Esophagus squamous epithelium (tissue), 4 donors: ENCODE measurements around the gene FBXO33.

Experiments used
- CTCF ChIP-seq, 6 experiments: fragments of 450-650 bp in 4 of 6; fragments of 200-600 bp in 2 of 6; sonication (generic) in 2 of 6; IDR thresholded peaks; one replicate each; pipeline ENCODE4 v1.5.1; 2016 to 2019; ENCODE audit warnings: antibody characterized with exemption in 6 of 6, mild to moderate bottlenecking in 4 of 6, moderate library complexity in 4 of 6
- POLR2A ChIP-seq, 4 donors: fragments of 450-650 bp; IDR thresholded peaks; one replicate each; pipeline ENCODE4 v1.6.1; 2017; ENCODE audit warnings: antibody characterized with exemption in 4 of 4, mild to moderate bottlenecking in 4 of 4, moderate library complexity in 3 of 4

GRCh38 chr14:39370415-39370814 is 61.8 kb downstream of the FBXO33 start:
- TF ChIP-seq CTCF (IDR thresholded peaks at IDR 0.05) (no peak), POLR2A (IDR thresholded peaks at IDR 0.05) (no peak)
